Mucosa of stomach (tissue), 1 donor: ENCODE data around the gene KCNQ4.

Experiments used
- H3K27me3 ChIP-seq: one replicate; pipeline ENCODE4 v1.7.0; 2013; ENCODE audit warnings: mild to moderate bottlenecking, low read length; ENCODE audit not compliant: control insufficient read depth, insufficient read depth
- H3K36me3 ChIP-seq: one replicate; pipeline ENCODE4 v1.7.0; 2013; ENCODE audit warnings: low read length; ENCODE audit not compliant: control insufficient read depth, insufficient read depth
- H3K4me1 ChIP-seq: one replicate; pipeline ENCODE4 v1.7.0; 2013; ENCODE audit warnings: mild to moderate bottlenecking, low read length; ENCODE audit not compliant: control insufficient read depth, insufficient read depth
- H3K4me3 ChIP-seq: one replicate; pipeline ENCODE4 v1.7.0; 2013; ENCODE audit warnings: low read length
- H3K9ac ChIP-seq: one replicate; pipeline ENCODE4 v1.7.0; 2013; ENCODE audit warnings: mild to moderate bottlenecking, low read length, moderate library complexity
- H3K9me3 ChIP-seq: one replicate; pipeline ENCODE4 v1.7.0; 2013; ENCODE audit warnings: mild to moderate bottlenecking, low read length, moderate library complexity; ENCODE audit not compliant: control insufficient read depth
- donor health status: Pancreatic carcinoma.

KCNQ4 gene

GRCh38 chr1:40879482-40880175, 96.0 kb downstream of the KCNQ4 start:
- no peaks in the 10 kb centered on the region for H3K9me3 ChIP-seq
- no peak overlapping the region for H3K9ac ChIP-seq
- no peaks in the 10 kb centered on the region for H3K36me3 ChIP-seq
- H3K4me1 ChIP-seq, result peaks cover 6% of the 10 kb centered on the region
- H3K4me3 ChIP-seq, result no peak overlapping the region
- H3K27me3 ChIP-seq, result peaks cover 11% of the 10 kb centered on the region

- Histone ChIP-seq H3K9me3 (no peaks in the 10 kb centered on the region), H3K4me1 (peaks cover 6% of the 10 kb centered on the region), H3K27me3 (peaks cover 14% of the 10 kb centered on the region), H3K9ac (no peak overlapping the region), H3K4me3 (no peak overlapping the region), H3K36me3 (no peaks in the 10 kb centered on the region)
These were observed 97.4 kb downstream of the KCNQ4 start for GRCh38 chr1:40880813-40881549.

- Histone ChIP-seq H3K36me3 (no peaks in the 10 kb centered on the region), H3K9me3 (no peaks in the 10 kb centered on the region), H3K4me3 (no peak overlapping the region), H3K27me3 (peaks cover 14% of the 10 kb centered on the region), H3K4me1 (no peaks in the 10 kb centered on the region), H3K9ac (no peak overlapping the region)
These were observed 100.6 kb downstream of the KCNQ4 start for GRCh38 chr1:40884055-40884795.

- Histone ChIP-seq H3K36me3 (no peaks in the 10 kb centered on the region), H3K9ac (no peak overlapping the region), H3K9me3 (no peaks in the 10 kb centered on the region), H3K27me3 (peaks cover 14% of the 10 kb centered on the region), H3K4me3 (no peak overlapping the region), H3K4me1 (no peaks in the 10 kb centered on the region)
These were observed 102.9 kb downstream of the KCNQ4 start for GRCh38 chr1:40886318-40887011.

GRCh38 chr1:40887012-40887378, 103.4 kb downstream of the KCNQ4 start:
- Histone ChIP-seq H3K27me3 (peaks cover 14% of the 10 kb centered on the region), H3K36me3 (no peaks in the 10 kb centered on the region), H3K4me3 (no peak overlapping the region), H3K9me3 (no peaks in the 10 kb centered on the region), H3K4me1 (no peaks in the 10 kb centered on the region), H3K9ac (no peak overlapping the region)

GRCh38 chr1:40887652-40888051, 104.1 kb downstream of the KCNQ4 start:
- Histone ChIP-seq H3K4me1 (no peaks in the 10 kb centered on the region), H3K27me3 (peaks cover 14% of the 10 kb centered on the region), H3K36me3 (no peaks in the 10 kb centered on the region), H3K9ac (no peak overlapping the region), H3K9me3 (no peaks in the 10 kb centered on the region), H3K4me3 (no peak overlapping the region)
